Uterus (tissue), 2 donors: Measurements from ENCODE around the gene CDYL2.

ENCODE experiments used
- POLR2A ChIP-seq, 2 donors: fragments of 450-650 bp; IDR thresholded peaks; one replicate each; pipeline ENCODE4 v1.6.1; 2016; ENCODE audit warnings: antibody characterized with exemption in 2 of 2, mild to moderate bottlenecking in 1 of 2, moderate library complexity in 1 of 2
- TF ChIP-seq, protein P1 (sequence below), 4 experiments: fragments of 200-600 bp in 2 of 4; fragments of 450-650 bp in 2 of 4; sonication (generic) in 2 of 4; IDR thresholded peaks; one replicate each; pipeline ENCODE4 v1.5.1; 2016 to 2019; ENCODE audit warnings: antibody characterized with exemption in 4 of 4, mild to moderate bottlenecking in 2 of 4, moderate library complexity in 1 of 4

DNA sequence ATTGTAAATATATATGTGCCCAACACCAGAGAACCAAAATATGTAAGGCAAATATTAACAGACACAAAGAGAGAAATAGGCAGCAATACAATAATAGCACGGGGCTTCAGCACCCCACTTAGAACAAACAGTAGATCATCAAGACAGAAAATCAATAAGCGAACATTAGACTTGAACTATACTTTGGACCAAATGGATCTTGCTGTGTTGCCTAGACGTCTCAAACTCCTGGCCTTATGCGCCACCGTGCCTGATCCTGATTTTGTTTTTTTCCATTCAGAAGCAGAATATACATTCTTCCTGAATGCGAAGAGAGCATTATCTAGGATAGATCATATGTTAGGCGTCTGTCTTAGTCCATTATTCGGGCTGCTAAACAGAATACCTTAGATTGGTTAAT is 41.9 kb upstream of the CDYL2 start:
- TF ChIP-seq, protein P1, sequence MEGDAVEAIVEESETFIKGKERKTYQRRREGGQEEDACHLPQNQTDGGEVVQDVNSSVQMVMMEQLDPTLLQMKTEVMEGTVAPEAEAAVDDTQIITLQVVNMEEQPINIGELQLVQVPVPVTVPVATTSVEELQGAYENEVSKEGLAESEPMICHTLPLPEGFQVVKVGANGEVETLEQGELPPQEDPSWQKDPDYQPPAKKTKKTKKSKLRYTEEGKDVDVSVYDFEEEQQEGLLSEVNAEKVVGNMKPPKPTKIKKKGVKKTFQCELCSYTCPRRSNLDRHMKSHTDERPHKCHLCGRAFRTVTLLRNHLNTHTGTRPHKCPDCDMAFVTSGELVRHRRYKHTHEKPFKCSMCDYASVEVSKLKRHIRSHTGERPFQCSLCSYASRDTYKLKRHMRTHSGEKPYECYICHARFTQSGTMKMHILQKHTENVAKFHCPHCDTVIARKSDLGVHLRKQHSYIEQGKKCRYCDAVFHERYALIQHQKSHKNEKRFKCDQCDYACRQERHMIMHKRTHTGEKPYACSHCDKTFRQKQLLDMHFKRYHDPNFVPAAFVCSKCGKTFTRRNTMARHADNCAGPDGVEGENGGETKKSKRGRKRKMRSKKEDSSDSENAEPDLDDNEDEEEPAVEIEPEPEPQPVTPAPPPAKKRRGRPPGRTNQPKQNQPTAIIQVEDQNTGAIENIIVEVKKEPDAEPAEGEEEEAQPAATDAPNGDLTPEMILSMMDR (IDR thresholded peaks at IDR 0.05): no peak
- no peak for TF ChIP-seq POLR2A (IDR thresholded peaks at IDR 0.05)
